LNCaP clone FGC (cell line): ENCODE measurements around the gene RELL1.

ENCODE experiments used
- DNase-seq: peaks from one replicate; pipeline ENCODE4 v3.0.0-alpha.2; 2011; ENCODE audit warnings: low read depth
- H3K4me3 ChIP-seq: 2 replicates; pipeline ENCODE4 v1.5.1; 2011; ENCODE audit warnings: mild to moderate bottlenecking, low read depth, low read length, control low read depth
- TF ChIP-seq, protein P1 (sequence below): IDR thresholded peaks from 2 replicates; pipeline ENCODE4 v1.5.1; 2012; ENCODE audit warnings: mild to moderate bottlenecking; ENCODE audit not compliant: control insufficient read depth, insufficient read depth; ENCODE audit errors: extremely low read depth

Gene RELL1

GRCh38 chr4:37623125-37623524 lies 63.1 kb downstream of the RELL1 start:
- no peak for DNase-seq
- TF ChIP-seq, protein P1, sequence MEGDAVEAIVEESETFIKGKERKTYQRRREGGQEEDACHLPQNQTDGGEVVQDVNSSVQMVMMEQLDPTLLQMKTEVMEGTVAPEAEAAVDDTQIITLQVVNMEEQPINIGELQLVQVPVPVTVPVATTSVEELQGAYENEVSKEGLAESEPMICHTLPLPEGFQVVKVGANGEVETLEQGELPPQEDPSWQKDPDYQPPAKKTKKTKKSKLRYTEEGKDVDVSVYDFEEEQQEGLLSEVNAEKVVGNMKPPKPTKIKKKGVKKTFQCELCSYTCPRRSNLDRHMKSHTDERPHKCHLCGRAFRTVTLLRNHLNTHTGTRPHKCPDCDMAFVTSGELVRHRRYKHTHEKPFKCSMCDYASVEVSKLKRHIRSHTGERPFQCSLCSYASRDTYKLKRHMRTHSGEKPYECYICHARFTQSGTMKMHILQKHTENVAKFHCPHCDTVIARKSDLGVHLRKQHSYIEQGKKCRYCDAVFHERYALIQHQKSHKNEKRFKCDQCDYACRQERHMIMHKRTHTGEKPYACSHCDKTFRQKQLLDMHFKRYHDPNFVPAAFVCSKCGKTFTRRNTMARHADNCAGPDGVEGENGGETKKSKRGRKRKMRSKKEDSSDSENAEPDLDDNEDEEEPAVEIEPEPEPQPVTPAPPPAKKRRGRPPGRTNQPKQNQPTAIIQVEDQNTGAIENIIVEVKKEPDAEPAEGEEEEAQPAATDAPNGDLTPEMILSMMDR: no peak
- no peak overlapping the region for H3K4me3 ChIP-seq

- TF ChIP-seq, protein P1: no peak
- DNase-seq: no peak
- H3K4me3 ChIP-seq: no peak overlapping the region
Observed at GRCh38 chr4:37620176-37620575, 66.0 kb downstream of the RELL1 start.

DNA sequence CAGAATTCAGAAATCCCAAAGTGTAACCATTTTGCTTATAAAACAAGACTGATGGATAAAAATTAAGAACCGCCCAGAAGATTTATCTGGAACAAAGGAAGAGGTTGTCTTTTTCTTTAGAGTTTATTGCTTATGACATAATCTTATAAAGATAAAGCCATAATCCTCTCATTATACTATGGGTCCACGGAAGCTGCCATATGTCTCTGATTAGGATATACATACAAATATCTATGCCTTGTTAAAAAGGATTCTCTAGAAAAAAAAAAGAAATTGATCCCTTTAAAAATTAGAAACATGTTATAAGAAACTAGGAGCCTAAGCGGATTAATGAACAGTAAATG lies 70.5 kb downstream of the RELL1 start:
- TF ChIP-seq, protein P1: no peak
- no peak for DNase-seq
- no peak overlapping the region for H3K4me3 ChIP-seq

- no peak overlapping the region for H3K4me3 ChIP-seq
- TF ChIP-seq, protein P1: no peak
- DNase-seq: no peak
Observed at GRCh38 chr4:37615059-37615719, 71.0 kb downstream of the RELL1 start.

DNA sequence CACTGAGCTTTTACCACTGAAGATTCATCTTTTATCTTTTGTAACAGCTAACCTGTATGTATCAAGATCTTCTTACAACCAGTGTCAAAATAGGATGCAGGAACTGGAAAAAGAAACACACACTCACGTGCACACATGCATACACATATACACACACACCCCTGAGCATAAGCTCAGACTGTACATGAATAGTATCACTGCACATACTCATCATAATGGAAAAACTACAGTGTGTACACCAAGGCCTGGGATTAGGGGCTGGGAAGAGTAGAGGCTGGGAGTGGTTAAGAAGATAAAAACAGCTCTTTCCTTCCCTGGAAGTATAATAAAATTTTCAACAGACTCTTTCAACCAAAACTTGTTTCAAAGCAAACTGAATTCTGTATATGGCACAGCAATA lies 73.4 kb downstream of the RELL1 start:
- no peak for DNase-seq
- no peak overlapping the region for H3K4me3 ChIP-seq
- TF ChIP-seq, protein P1: no peak

- TF ChIP-seq, protein P1: no peak
- H3K4me3 ChIP-seq: no peak overlapping the region
- no peak for DNase-seq
Observed at GRCh38 chr4:37609626-37610025, 76.5 kb downstream of the RELL1 start.

GRCh38 chr4:37607018-37607417 lies 79.2 kb downstream of the RELL1 start:
- DNase-seq: no peak
- TF ChIP-seq, protein P1: no peak
- H3K4me3 ChIP-seq: no peak overlapping the region
